Fibroblast of pulmonary artery (primary cell): ENCODE data around the gene TMEM126B.
A peak's percentile ranks its signal among the peaks of the same experiment; 100 is the strongest.

Experiments used
- DNase-seq: peaks from one replicate; pipeline ENCODE4 v3.0.0-alpha.2; 2010; ENCODE audit warnings: low read depth
- H3K4me3 ChIP-seq: replicated peaks from 2 replicates; pipeline ENCODE4 v1.5.1; 2011; ENCODE audit warnings: low read depth, mild to moderate bottlenecking, control low read depth, low read length, moderate library complexity
- CTCF ChIP-seq: IDR thresholded peaks from 2 replicates; pipeline ENCODE4 v1.5.1; 2011; ENCODE audit warnings: mild to moderate bottlenecking, control low read depth, low read length, inconsistent platforms; ENCODE audit errors: missing control alignments

TMEM126B gene

GRCh38 chr11:85626496-85626895 is 1.9 kb upstream of the TMEM126B start:
- DNase-seq = no peak
- TF ChIP-seq CTCF = no peak
- peak overlapping the region; percentile 95 for H3K4me3 ChIP-seq

GRCh38 chr11:85627332-85627997 is 928 bp upstream of the TMEM126B start, which contains the start of gene DLG2:
TSS of gene DLG2 (minus strand) at chr11:85627344.
- DNase-seq = peak; percentile 39
- H3K4me3 ChIP-seq = peak within 1 kb of the TSS; percentile 95
- no peak for TF ChIP-seq CTCF

GRCh38 chr11:85628771-85629341 is 463 bp downstream of the TMEM126B start:
- TF ChIP-seq CTCF = no peak
- DNase-seq = no peak
- H3K4me3 ChIP-seq = peak overlapping the region; percentile 95

GRCh38 chr11:85634747-85635146 is 6.4 kb downstream of the TMEM126B start:
- no peak overlapping the region for H3K4me3 ChIP-seq
- DNase-seq = no peak
- TF ChIP-seq CTCF = no peak

- TF ChIP-seq CTCF = no peak
- DNase-seq = peak; percentile 59
Measured at GRCh38 chr11:85643191-85643614, 14.8 kb downstream of the TMEM126B start.

GRCh38 chr11:85647078-85647477 is 18.7 kb downstream of the TMEM126B start:
- DNase-seq = no peak
- peak overlapping the region; percentile 86 for H3K4me3 ChIP-seq
- no peak for TF ChIP-seq CTCF

More at GRCh38 chr11:85643191-85643614, 14.8 kb downstream of the TMEM126B start:
- no peak overlapping the region for H3K4me3 ChIP-seq
